Peyer's patch (tissue), 4 donors: ENCODE measurements around the gene ADAMTSL3.

Experiments
- CTCF ChIP-seq, 6 experiments: fragments of 450-650 bp in 4 of 6; fragments of 200-600 bp in 2 of 6; sonication (generic) in 1 of 6; IDR thresholded peaks; one replicate each; pipeline ENCODE4 v1.5.1; 2017 to 2019; ENCODE audit warnings: antibody characterized with exemption in 6 of 6, mild to moderate bottlenecking in 3 of 6, moderate library complexity in 1 of 6
- POLR2A ChIP-seq, 2 donors: fragments of 450-650 bp; IDR thresholded peaks; one replicate each; pipeline ENCODE4 v1.5.1; 2017; ENCODE audit warnings: antibody characterized with exemption in 2 of 2, mild to moderate bottlenecking in 2 of 2, moderate library complexity in 2 of 2

- TF ChIP-seq CTCF (IDR thresholded peaks at IDR 0.05), result no peak
- TF ChIP-seq POLR2A (IDR thresholded peaks at IDR 0.05), result no peak
Measured at GRCh38 chr15:83753872-83754493, 100.1 kb downstream of the ADAMTSL3 start.
